Neural cell (in vitro differentiated cells): ENCODE data around the gene SEPTIN1.

Source experiments
- EP300 ChIP-seq: fragments of 450-650 bp; conservative IDR thresholded peaks from 2 replicates; pipeline ENCODE4 v1.6.1; 2014; ENCODE audit warnings: antibody characterized with exemption, mild to moderate bottlenecking, moderate library complexity; ENCODE audit not compliant: poor library complexity, severe bottlenecking
- EZH2 ChIP-seq: fragments of 200-600, 300-800 bp; shearing (Covaris generic), sonication (generic); IDR thresholded peaks from 2 replicates; pipeline ENCODE4 v1.6.1; 2014; ENCODE audit warnings: antibody characterized with exemption, low read length, borderline replicate concordance, mild to moderate bottlenecking; ENCODE audit not compliant: insufficient read depth, poor library complexity, severe bottlenecking
- POLR2AphosphoS5 ChIP-seq: IDR thresholded peaks from 2 replicates; pipeline ENCODE4 v1.6.1; 2012
- RAD21 ChIP-seq: fragments of 450-650 bp; conservative IDR thresholded peaks from 2 replicates; pipeline ENCODE4 v1.6.1; 2014; ENCODE audit warnings: antibody characterized with exemption, mild to moderate bottlenecking, moderate library complexity
- TAF1 ChIP-seq: IDR thresholded peaks from 2 replicates; pipeline ENCODE4 v1.6.1; 2012; ENCODE audit warnings: low read depth
- TF ChIP-seq, protein P1 (sequence below): fragments of 450-650 bp; IDR thresholded peaks from 2 replicates; pipeline ENCODE4 v1.5.1; 2014; ENCODE audit warnings: antibody characterized with exemption, mild to moderate bottlenecking, moderate library complexity; ENCODE audit not compliant: poor library complexity, severe bottlenecking

DNA sequence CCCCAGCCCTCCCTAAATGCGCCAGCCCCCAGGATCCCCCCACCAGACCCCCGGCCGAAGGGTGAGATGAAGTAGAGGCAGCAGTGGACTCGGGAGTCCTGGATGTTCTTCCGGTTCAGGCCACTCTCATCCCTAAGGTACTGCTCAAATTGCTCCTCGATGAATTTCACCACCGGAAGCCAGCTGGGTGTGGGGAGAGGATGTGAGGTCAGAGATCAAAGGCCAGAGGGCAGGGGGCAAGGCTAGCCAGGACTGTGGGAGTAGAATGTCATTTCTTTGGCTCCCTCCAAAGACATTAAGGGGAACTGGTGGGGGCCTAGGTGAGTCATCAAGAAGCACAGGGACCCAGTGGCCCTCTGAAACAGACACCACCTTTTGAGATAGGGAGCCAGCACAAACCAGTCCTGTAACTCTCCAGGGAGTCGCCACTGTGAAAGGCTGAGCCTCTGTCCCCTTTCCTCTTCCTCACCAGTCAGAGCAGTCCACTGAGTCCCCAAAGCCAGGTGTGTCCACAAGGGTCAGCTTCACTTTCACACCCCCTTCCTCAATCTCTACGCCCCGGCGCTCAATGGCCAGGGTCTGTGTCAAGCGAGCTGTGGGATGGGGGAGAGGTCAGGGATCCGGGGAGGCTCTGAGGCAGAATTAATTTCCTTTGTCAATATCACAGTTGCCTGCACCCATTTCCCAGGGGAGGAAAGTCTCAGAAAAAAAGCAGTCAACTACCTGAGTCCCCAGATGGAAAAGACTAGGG lies 895 bp downstream of the SEPTIN1 start:
- no peak for TF ChIP-seq EZH2
- TF ChIP-seq RAD21 = no peak
- TF ChIP-seq, protein P1, sequence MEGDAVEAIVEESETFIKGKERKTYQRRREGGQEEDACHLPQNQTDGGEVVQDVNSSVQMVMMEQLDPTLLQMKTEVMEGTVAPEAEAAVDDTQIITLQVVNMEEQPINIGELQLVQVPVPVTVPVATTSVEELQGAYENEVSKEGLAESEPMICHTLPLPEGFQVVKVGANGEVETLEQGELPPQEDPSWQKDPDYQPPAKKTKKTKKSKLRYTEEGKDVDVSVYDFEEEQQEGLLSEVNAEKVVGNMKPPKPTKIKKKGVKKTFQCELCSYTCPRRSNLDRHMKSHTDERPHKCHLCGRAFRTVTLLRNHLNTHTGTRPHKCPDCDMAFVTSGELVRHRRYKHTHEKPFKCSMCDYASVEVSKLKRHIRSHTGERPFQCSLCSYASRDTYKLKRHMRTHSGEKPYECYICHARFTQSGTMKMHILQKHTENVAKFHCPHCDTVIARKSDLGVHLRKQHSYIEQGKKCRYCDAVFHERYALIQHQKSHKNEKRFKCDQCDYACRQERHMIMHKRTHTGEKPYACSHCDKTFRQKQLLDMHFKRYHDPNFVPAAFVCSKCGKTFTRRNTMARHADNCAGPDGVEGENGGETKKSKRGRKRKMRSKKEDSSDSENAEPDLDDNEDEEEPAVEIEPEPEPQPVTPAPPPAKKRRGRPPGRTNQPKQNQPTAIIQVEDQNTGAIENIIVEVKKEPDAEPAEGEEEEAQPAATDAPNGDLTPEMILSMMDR = no peak
- no peak for TF ChIP-seq TAF1
- TF ChIP-seq POLR2AphosphoS5 = no peak
- no peak for TF ChIP-seq EP300
